Adipose tissue (tissue), 3 donors: ENCODE measurements around the gene DYRK3. TPM values are rescaled to one million over a fixed set of nuclear protein-coding genes. Genes with fewer than 3 reads are reported as not detected.
"Not testable (repeated sequence)": the region's sequence is repeated elsewhere in the genome, so short reads cannot be mapped to it uniquely, and the experiment has no call there.

Experiments used
- H3K27ac ChIP-seq: one replicate; pipeline ENCODE4 v1.5.1; 2013; ENCODE audit warnings: low read depth, low read length
- WGBS, 3 donors: extraction: QIAGEN DNeasy Blood & Tissue Kit; methylation state at CpG; one replicate each; pipeline ENCODE4 v1.1.7; 2013; 5-methylcytosine and 5-hydroxymethylcytosine counted together
- polyA plus RNA-seq, 3 donors: library from polyadenylated mRNA; stranded (reverse); fragments of 200-250 nt; gene quantifications; one replicate each; pipeline ENCODE4 v1.2.3, GENCODE V29; 2013
- donor health status: healthy with polysubstance abuse.
- donor health status: Bipolar disorder and iron deficiency.
- donor health status: healthy.

Gene DYRK3
- polyA plus RNA-seq, 3 donors, result 2.2 to 12.3 (median 7.6) TPM

DNA sequence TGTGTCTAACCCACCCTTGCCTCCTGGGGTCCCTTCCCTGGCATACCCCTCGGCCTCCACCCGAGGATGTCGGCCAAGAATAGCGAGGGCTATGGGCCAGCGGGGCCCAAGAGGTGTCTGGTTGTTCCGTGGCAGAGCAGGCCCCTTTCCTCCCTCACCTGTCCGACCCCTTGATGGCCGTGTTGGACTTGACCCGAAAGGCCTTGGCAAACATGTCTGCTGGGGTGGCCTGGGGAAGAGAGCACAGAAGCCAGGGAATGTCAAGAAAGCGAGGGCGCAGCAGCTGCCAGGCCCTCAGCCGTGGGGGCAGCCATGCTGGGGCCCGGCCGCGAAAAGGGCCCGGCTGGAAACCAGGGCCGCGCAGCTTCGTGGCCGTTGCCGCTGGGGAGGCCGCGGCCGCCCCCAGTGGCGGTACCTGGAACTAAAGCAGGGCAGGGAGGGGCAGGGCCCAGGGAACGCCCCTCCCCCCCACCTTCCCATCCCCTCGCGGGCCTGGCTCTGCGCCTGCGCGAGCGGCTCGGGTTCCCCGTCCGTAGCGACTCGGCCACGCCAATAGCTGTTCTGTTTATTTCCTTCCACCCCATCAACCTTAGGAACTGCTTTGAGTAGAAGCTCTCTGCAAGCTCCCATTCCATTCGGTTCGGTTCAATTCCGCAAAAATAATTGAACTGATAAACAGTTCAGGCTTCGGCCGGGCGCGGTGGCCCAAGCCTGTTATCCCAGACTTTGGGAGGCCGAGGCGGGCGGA lies 23.0 kb upstream of the DYRK3 start, which contains the start of gene EIF2D:
TSS of gene EIF2D (minus strand) at position 337 of the 748 bp plus-strand sequence. CDS start at position 214, 123 bp downstream.
- 4 to 6% (median 4%) methylated on average over 47 to 48 of the region's 48 CpGs for WGBS, 3 donors
- peak within 1 kb of the TSS; percentile 72 for H3K27ac ChIP-seq

DNA sequence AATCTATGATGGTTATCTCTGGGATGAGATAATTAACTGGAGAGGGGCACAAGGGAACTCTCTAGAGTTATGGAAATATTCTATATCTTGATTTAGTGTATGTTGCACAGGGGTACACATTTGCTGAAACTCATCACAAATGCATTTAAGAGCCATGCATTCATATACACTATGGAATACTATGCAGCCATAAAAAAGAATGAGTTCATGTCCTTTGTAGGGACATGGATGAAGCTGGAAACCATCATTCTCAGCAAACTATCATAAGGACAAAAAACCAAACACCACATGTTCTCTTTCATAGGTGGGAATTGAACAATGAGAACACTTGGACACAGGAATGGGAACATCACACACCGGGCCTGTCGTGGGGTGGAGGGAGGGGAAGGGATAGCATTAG lies 8.9 kb upstream of the DYRK3 start:
- WGBS, 3 donors, result 92 to 100% (median 97%) methylated on average over 2 of the region's 2 CpGs
- not testable (repeated sequence) for H3K27ac ChIP-seq

DNA sequence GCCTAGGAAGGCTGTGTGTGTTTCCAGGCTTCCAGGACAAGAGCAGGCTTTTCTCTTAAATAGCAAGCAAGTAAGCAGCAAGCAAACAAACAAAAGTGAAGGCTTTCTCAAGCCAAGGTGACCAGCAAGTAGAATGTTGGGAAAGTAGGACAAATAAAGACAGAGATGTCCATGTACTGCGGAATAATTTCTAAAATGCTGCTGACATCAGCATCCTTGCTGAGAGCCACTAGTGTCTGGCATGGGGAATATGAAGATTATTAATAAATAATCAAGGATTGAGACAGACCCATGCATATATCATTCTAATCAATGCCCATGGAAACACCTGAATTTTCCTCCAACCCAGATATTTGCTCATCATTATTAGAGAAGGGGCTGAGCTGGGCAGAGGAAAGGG lies 6.4 kb upstream of the DYRK3 start:
- WGBS, 3 donors, result 0 to 59% (median 0%) methylated on average over 1 of the region's 1 CpG
- H3K27ac ChIP-seq, result no peak overlapping the region

- no peak overlapping the region for H3K27ac ChIP-seq
- WGBS, 3 donors, result 16 to 26% (median 22%) methylated on average over 4 of the region's 4 CpGs
Observed at GRCh38 chr1:206631085-206631509, 4.2 kb upstream of the DYRK3 start.

GRCh38 chr1:206633708-206634121 lies 1.6 kb upstream of the DYRK3 start:
- H3K27ac ChIP-seq, result no peak overlapping the region
- 45 to 54% (median 50%) methylated on average over 9 of the region's 9 CpGs for WGBS, 3 donors

DNA sequence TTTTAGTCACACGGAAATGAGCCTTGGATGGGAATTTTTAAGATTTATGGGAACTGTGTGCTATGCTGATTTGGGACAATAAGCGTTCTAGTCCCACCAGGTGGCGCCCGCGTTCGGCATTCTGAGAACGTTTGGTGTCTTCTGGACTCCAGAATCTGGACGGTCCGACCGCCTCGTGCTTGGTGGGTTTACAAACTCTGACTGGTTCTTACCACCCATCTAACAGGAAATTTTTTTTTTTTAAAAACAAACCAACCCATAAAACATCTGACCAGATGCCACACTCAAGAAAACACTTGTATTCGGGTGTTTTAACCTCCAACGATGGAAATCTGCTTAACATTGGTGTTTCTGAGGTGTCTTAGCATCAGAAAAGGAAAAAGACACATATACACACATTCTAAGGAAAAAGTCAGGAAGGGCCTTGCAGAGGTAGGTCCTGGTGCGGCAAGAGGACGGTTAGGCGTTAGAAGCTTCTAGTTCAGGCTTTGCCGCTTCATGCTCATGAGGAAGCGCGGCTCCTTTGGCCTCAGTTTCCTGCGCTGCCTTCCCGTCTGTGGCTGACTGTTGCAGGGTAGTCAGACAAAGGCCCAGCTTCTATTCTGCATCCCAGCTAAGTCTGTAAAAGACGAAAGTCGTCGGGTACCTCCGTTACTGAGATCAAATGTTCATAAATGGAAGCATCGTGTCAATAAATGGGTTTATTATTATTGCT lies 814 bp upstream of the DYRK3 start:
- H3K27ac ChIP-seq, result peak overlapping the region; percentile 42

DNA sequence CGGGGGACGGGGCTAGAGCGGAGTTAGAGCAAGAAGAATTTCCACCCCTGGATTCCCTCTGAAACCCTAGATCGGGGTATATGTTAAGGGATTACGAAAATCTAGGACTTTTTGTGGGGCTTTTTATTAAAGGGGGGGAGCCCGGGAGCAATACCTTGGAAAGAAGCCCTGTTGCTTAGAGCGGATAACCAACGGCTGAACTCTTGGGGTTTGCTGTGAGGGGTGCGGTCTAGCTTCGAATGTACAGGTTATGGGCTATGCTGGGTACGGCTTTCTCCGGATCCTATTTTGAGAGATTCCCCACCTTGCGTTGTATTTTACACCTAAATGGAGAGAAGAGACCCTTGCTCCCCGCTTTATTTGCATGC lies 626 bp downstream of the DYRK3 start:
- WGBS, 3 donors, result 3 to 4% (median 3%) methylated on average over 14 of the region's 14 CpGs

More for the DNA sequence above, 814 bp upstream of the DYRK3 start:
- 7 to 13% (median 8%) methylated on average over 26 of the region's 26 CpGs for WGBS, 3 donors

GRCh38 chr1:206636671-206637070 lies 1.3 kb downstream of the DYRK3 start:
- 42 to 58% (median 49%) methylated on average over 4 of the region's 4 CpGs for WGBS, 3 donors
- H3K27ac ChIP-seq, result no peak overlapping the region

More for the DNA sequence above, 626 bp downstream of the DYRK3 start:
- peak overlapping the region; percentile 55 for H3K27ac ChIP-seq

DNA sequence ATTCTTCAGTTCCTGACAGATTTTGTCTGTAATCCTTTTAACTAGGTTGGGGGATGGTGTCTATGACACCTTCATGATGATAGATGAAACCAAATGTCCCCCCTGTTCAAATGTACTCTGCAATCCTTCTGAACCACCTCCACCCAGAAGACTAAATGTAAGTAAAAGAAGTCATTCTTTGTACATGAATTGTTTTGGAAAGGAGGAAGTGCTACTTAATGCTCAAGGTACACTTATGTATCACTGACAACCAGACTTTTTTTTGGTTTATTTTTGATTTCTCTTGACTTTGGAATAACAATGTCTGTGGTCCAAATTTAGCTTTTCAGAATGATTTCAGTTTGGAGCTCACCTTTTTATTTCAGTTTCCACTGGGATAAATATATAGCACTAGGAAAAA lies 2.3 kb downstream of the DYRK3 start:
- H3K27ac ChIP-seq, result no peak overlapping the region

DNA sequence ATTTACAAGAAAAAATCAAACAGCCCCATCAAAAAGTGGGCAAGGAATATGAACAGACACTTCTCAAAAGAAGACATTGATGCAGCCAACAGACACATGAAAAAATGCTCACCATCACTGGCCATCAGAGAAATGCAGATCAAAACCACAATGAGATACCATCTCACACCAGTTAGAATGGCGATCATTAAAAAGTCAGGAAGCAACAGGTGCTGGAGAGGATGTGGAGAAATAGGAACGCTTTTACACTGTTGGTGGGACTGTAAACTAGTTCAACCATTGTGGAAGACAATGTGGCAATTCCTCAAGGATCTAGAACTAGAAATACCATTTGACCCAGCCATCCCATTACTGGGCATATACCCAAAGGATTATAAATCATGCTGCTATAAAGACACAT lies 6.7 kb downstream of the DYRK3 start:
- WGBS, 3 donors, result 45 to 85% (median 53%) methylated on average over 2 of the region's 2 CpGs
- not testable (repeated sequence) for H3K27ac ChIP-seq

DNA sequence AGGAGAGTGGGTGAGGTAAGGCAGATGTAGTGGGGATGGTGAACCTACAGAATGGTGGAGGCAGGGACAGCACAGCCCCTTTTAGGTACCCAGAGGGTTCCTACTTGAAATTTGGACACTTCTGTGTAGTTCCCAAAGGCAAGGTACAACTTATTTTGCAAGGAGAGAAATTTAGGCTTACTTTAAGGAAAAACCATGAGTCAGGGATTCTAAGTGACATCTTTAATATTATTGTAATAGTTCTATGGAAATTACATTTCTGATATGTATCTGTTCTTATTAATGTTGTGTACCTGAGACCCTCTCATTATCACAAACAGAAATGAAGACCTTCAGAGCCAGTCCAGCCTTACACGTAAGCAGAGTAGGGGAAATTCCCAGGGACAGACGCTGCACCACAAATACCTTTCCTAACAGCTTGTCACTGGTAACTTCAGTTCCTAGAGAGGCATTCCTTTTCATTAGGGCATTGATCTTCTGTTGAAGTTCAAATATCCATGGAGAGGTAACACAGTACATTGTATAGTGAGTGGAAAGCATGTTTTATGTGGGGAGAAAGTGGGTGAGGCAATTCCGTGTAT lies 7.9 kb downstream of the DYRK3 start:
- H3K27ac ChIP-seq, result no peak overlapping the region
- WGBS, 3 donors, result 67 to 78% (median 70%) methylated on average over 3 of the region's 3 CpGs

DNA sequence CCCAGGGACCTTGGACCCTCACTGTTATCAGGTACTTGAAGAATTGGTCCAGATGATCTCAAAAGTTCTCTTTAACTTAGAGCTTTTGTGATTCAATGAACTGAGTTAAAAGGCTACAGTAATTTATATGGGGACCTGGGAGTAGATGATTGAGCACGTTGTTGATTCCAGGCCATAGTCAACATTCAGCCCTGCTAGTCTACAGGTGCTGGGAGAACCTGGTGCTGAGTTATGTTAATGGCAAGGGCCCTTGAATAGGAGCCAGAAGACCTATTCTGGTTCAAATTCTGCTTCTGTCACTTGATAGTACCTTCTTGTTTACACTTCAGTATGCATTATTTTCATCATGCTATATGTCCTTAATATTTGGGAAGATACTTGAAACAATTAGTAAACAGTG lies 11.2 kb downstream of the DYRK3 start:
- WGBS, 3 donors, result 29 to 97% (median 90%) methylated on average over 1 of the region's 1 CpG
- no peak overlapping the region for H3K27ac ChIP-seq

DNA sequence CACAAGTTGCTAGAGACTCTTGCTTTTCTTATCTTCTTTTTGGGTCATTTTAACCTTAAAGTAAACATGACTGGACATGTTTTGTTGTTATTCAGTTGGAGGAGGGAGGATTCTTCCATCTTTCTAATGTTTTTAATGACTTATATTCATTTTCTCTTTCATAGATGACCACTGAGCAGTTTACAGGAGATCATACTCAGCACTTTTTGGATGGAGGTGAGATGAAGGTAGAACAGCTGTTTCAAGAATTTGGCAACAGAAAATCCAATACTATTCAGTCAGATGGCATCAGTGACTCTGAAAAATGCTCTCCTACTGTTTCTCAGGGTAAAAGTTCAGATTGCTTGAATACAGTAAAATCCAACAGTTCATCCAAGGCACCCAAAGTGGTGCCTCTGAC lies 11.9 kb downstream of the DYRK3 start:
- no peak overlapping the region for H3K27ac ChIP-seq

DNA sequence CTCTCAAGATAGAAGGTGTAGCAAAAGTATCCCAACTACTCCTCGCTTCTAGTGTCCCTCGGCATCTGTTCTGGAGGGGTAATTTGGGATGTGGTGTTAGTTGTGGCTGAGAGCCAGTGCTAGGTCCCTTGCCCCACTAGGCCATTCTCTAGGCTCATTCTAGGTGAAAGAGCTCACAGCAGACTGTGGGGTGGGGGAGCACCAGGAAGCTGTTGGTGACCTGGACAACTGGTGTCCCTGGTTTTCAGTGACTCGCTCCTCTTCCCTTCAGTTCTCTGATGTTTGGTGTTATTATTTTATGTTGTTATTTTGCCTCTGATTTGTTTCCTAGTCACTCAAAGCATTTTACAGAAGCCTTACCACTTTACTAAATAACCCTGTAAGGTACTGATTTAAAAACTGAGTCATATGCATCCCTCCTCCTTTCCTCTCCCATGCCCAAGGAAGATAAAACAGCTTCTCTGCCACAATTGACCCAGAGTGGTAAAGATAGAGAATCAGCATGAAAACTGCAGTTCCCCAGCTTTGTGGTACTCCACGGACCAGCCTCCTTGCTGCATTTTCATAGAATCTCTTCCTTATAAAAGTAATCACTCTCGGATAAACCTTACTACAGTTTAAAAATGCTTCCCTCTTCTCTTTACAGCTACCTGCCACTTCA lies 14.1 kb downstream of the DYRK3 start:
- H3K27ac ChIP-seq, result no peak overlapping the region

GRCh38 chr1:206651014-206651413 lies 15.7 kb downstream of the DYRK3 start:
- no peak overlapping the region for H3K27ac ChIP-seq
- WGBS, 3 donors, result 91 to 95% (median 93%) methylated on average over 3 of the region's 3 CpGs

More for the DNA sequence above, 14.1 kb downstream of the DYRK3 start:
- WGBS, 3 donors, result 72 to 89% (median 83%) methylated on average over 5 of the region's 5 CpGs

DNA sequence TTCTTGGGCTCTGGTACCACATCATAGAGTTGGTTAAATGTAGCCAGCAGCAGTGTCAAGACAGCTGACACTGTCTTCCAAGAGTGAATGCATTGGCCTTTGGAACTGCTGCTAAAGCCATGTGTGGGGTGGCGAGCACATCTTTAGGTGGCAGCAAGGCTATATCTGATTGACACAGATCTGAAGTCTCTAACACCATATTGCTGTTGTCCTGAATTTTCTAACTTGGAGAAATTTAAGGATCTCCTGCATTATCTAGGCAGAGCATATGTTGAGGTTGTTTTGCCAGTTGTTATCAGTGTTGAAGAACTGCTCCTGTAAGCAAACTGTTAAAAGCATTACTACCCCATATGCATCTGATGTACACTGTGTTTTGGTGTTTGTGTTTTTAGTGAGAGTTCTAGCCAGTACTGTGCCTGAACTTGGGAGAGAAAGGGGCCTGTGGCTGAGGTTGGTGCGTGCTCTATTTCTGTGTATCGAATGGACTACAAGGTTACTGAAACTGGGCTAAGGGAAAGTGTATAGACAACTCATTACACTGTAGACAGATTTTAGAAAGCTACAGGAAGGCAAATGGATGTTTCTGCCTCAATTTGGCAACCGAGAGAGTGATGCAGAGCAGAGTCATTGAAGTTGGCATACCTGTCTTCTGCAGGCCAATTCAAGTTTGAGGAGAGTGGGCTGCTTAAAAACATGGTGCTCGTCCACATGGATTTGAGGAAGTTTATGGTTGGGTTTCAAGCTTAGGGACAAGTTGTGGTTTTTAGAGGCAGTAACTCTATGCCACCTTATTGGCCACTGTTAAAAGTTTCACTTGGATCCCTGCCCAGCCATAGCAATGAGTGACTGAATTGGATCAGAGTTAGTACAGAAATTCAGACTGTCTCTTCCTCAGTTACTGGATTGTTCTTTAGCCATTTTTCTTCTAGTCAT lies 16.9 kb downstream of the DYRK3 start:
- H3K27ac ChIP-seq, result no peak overlapping the region
- 85 to 96% (median 87%) methylated on average over 5 of the region's 5 CpGs for WGBS, 3 donors

- 69 to 77% (median 72%) methylated on average over 7 of the region's 7 CpGs for WGBS, 3 donors
Observed at GRCh38 chr1:206653715-206654459, 18.6 kb downstream of the DYRK3 start.

More at GRCh38 chr1:206653715-206654459, 18.6 kb downstream of the DYRK3 start:
- no peak overlapping the region for H3K27ac ChIP-seq
